AG10803 (cell line): Measurements from ENCODE around the gene PBXIP1.

ENCODE experiments used
- DNase-seq: peaks from one replicate; pipeline ENCODE4 v3.0.0; 2010; ENCODE audit warnings: low read depth
- H3K4me3 ChIP-seq: 2 replicates; pipeline ENCODE4 v1.5.1; 2011; ENCODE audit warnings: mild to moderate bottlenecking, low read length, control low read depth
- TF ChIP-seq, protein P1 (sequence below): conservative IDR thresholded peaks from 2 replicates; pipeline ENCODE4 v1.5.1; 2011; ENCODE audit warnings: mild to moderate bottlenecking, low read length, control low read depth, inconsistent platforms

The PBXIP1 gene

DNA sequence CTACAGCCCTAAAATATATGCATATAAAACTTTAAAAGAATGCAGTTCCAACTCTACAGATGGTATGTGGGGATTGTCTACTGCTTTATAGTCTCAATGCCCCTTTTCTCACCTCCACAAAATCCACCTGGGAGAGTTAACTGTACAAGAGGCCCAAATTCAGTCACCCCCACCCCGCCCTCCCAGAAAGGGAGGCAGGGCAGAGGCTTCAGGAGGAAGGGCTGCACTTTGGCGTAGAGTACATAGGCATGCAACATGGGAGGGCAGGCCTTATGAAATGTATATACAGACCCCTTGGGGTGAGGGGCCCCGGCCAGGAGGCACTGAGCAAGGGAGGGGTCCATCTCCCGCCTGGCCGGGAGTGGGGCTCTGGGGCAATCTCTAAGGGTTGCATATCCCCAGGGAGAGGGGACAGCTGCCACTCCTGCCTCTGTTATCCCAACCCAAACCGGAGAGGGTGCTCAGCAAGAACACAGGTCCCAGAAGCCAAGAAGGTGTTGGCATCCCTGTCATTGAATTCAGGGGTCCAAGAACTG, 7.0 kb upstream of the PBXIP1 start:
- TF ChIP-seq, protein P1, sequence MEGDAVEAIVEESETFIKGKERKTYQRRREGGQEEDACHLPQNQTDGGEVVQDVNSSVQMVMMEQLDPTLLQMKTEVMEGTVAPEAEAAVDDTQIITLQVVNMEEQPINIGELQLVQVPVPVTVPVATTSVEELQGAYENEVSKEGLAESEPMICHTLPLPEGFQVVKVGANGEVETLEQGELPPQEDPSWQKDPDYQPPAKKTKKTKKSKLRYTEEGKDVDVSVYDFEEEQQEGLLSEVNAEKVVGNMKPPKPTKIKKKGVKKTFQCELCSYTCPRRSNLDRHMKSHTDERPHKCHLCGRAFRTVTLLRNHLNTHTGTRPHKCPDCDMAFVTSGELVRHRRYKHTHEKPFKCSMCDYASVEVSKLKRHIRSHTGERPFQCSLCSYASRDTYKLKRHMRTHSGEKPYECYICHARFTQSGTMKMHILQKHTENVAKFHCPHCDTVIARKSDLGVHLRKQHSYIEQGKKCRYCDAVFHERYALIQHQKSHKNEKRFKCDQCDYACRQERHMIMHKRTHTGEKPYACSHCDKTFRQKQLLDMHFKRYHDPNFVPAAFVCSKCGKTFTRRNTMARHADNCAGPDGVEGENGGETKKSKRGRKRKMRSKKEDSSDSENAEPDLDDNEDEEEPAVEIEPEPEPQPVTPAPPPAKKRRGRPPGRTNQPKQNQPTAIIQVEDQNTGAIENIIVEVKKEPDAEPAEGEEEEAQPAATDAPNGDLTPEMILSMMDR = no peak
- no peak for DNase-seq
- H3K4me3 ChIP-seq = peak overlapping the region; percentile 72

DNA sequence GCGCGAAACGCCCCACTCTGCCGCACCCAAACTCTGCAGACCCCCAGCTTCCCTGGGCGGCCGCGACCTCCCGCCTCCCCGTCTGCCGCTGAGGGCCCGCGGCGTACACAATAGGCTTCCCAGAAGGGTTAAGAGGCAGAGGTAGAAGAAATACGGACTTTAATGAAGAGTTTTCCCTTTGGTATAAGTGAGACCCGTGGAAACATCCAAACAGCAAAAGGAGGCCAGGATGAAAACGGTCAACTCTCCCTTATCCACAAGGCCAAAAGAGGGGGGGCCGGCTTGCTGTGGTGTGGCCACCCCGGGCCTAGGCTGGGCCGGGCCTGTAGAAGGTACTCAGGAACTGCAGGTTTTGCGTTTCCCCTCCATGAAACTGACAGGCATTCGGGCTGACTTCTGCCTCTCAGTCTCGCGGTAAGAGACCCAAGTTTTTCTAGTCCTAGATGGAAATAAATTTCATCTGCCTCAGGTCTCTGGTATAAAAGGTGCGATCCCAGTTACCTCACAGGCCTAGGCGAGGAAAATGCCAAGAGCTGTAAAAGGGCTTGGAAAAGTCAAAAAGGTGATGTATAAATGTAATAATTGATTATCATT, 6.4 kb upstream of the PBXIP1 start:
- peak overlapping the region; percentile 72 for H3K4me3 ChIP-seq
- DNase-seq = no peak
- TF ChIP-seq, protein P1 = no peak

DNA sequence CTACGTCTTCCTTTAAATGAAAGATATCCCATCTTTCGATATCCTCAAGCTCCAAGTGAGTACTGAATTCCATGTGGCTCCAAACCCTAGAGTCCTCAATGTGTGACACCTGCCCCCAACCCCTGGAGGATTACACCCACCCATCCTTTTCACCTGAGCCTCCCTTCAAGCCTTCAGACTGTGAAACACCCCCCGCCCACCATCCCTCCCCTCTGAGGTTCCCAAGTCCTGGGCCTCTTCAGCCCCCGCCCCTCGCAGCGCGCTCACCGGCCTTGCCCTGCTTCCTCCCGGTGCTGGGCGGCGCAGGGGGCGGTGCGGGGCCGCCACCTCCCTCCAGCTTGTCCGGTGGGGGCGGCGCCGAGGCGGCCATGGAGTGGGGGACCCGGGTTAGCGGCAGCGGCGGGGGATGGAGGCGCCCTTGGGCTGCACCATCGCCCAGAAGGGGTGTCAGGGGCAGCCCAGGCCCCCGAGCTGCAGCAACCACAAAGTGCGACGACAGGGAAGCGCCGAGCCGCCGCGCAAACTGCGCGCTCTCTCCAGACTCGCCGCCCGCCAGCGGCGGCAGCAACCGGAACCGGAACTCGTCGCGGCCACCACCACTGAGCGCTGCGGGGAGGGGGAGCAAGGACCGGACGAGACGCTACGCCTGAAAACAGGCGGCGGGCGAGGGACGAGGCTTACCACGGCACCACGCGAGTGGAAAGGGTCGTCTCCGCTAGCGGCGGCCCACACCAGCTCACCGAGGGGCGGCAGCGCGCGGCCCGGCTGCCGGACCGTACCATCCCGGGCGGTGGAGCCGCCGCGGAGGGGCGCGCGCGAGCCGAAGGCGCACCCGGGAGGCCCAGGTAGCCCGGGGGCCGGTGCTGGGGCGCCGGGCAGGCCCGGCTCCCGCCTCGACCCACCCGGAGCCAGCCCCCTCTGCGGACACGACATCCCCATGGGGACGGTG, 5.6 kb upstream of the PBXIP1 start, which contains the start of gene PYGO2:
Gene PYGO2 (minus strand): TSS at position 576 of the 949 bp plus-strand sequence. CDS start 206 bp downstream, at position 370.
- TF ChIP-seq, protein P1 = no peak; the same call in 1 of the 2 replicates
- H3K4me3 ChIP-seq = peak within 1 kb of the TSS; percentile 72
- DNase-seq = peak; percentile 64

DNA sequence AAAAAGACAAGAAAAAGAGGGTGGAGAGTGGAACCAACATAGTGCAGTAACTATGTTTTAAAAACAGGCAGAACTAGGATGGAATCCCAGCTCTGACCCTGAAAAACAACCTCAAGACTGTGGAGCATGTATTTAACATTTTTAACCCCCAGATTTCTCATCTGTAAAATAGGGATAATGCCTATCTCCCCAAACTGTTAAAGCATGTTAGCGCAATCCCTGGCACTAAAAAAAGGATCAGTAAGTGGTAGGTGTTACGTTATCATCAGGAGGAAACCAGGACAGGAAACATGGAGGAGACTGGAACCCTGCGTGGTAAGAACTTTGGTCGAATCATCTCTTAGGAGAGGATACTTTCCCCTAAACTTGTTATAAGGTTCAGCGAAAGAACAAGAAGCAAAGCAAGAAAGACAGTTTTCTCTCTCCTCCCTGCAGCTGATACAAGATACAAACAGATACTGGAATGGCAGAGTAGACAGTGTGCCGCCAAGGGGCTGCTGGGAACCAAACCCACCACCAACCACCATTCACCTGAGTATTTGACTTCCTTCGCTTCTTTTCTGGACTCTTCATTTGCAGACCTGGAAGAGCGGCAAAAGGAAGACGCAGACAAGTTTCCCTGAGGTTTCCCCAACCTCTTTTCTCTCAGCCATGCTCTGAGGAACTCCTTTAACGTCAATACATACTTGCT, 4.7 kb upstream of the PBXIP1 start:
- peak overlapping the region; percentile 72 for H3K4me3 ChIP-seq
- TF ChIP-seq, protein P1 = no peak
- DNase-seq = no peak

DNA sequence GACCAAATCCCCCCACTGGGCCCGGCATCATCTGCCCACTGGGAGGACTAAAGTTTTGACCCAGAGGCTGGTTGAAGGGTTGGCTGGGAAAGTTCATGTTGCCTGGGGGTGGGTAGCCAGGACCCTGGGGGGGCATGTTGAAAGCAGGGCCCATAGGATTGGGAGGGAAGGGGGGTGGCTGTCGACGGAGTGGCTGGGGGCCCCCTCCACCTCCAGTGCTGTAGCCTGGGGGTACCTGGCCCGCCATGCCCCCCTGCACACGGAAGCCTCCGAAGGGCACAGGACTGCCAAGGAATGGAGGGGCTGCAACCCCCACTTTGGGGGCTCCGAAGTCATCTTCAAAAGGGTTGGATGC, 3.5 kb upstream of the PBXIP1 start:
- TF ChIP-seq, protein P1 = no peak
- H3K4me3 ChIP-seq = no peak overlapping the region
- no peak for DNase-seq

DNA sequence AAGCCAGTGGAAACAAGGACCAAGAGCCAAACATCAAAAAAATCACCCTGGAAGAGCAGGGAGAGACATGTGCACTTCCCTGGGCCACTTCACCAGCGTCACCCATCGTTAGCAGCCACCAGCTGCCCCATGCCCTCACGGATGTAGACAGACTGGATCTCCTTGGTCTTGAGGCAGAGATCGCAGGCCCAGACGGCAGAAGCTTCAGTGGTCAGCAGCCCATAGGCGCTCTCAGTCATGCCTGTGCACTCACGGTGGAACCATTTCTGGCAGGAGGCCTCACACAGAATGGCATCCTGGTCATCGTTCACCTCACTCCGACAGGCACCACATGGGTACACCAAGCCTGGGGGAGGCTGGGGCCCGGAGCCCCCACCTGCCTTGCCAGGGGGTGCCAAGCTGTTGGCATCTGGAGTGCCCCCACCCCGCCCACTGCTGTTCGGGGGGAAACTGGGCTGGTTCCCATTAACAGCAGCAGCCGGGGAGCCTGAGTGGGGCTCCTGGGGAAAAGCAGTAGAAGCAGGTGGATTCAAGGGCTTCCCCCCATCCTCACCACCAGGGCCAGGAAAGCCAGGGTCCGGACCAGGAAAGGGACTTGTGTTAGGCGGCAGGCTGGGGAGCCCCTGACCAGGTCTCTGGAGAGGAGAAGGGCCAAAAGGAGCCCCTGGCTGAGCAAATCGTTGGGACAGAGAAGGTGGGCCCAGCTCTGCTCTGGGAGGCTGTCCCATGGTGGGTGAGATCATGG, 3.0 kb upstream of the PBXIP1 start:
- TF ChIP-seq, protein P1 = no peak
- DNase-seq = no peak
- no peak overlapping the region for H3K4me3 ChIP-seq
